ENCODE results near the gene UBN1. TPM values are rescaled to one million over a fixed set of nuclear protein-coding genes. Genes with fewer than 3 reads are reported as not detected.
A peak's percentile ranks its signal among the peaks of the same experiment; 100 is the strongest.

Gene UBN1
- total and polyA plus RNA-seq, 2 of the 13 experiments (the other 11 are each of a cell fraction or from before 2014, with no cell fraction given): 10.6 to 23.5 TPM

GRCh38 chr16:4894276-4895150 lies 47.2 kb downstream of the UBN1 start:
- no peaks in the 10 kb centered on the region for H3K9me3 ChIP-seq (ENCODE audit: low read length)
- ATAC-seq: peak; percentile 23
- no peak for FAIRE-seq
- DNase-seq (ENCODE audit: low spot score): no peak
- no peaks in the 10 kb centered on the region for H4K20me1 ChIP-seq (ENCODE audit: insufficient read depth, low read length)
- H3K9ac ChIP-seq (ENCODE audit: insufficient read depth, low read depth, low read length): no peak overlapping the region
- ChIA-PET CTCF (ENCODE audit: low intra/inter-chr PET ratio, low total read pairs) (no interaction called here), POLR2A (no interaction called here)
- no peaks in the 10 kb centered on the region for H3K27me3 ChIP-seq (ENCODE audit: control insufficient read depth in 1 of 2, insufficient read depth in 2 of 2, low read length in 2 of 2)
- in situ Hi-C loops (cut with HindIII; ENCODE audit: extremely low pct_ligation_motif_present, low pct_unique_long_range_greater_than_20kb): no loop called here
- H3K79me2 ChIP-seq (ENCODE audit: insufficient read depth, low read length): no peaks in the 10 kb centered on the region
- no peak overlapping the region for H3K4me2 ChIP-seq (ENCODE audit: low read depth, low read length)
- intact Hi-C loops (cut with micrococcal nuclease; ENCODE audit: unreplicated experiment): no loop called here
- no peaks in the 10 kb centered on the region; a peak in 2 of 5 replicates for H3K36me3 ChIP-seq (replicated peaks in 1 of 2; ENCODE audit: control insufficient read depth in 1 of 2, insufficient read depth in 2 of 2, low read length in 2 of 2)
- TF ChIP-seq ZBTB39 (CRISPR knock-in tag; IDR thresholded peaks at IDR 0.05) (no peak), KLF16 (CRISPR knock-in tag; IDR thresholded peaks at IDR 0.05) (no peak), USF2 (IDR thresholded peaks at IDR 0.05; ENCODE audit: low read depth, low read length) (0 out of 2 replicates have a peak, but pooled peaks have one; percentile 9), USF2 (CRISPR knock-in tag; IDR thresholded peaks at IDR 0.05; ENCODE audit: borderline replicate concordance) (no peak; the same call in 1 of the 2 replicates), ZNF234 (CRISPR knock-in tag; conservative IDR thresholded peaks at IDR 0.05) (no peak), ZMYM3 (CRISPR knock-in tag; IDR thresholded peaks at IDR 0.05) (no peak), ZSCAN31 (CRISPR knock-in tag; IDR thresholded peaks at IDR 0.05; ENCODE audit: low read depth) (no peak), NAIF1 (CRISPR knock-in tag; IDR thresholded peaks at IDR 0.05; ENCODE audit: borderline replicate concordance) (no peak), NFYB (CRISPR knock-in tag; IDR thresholded peaks at IDR 0.05) (peak; percentile 59), HIC2 (CRISPR knock-in tag; IDR thresholded peaks at IDR 0.05; ENCODE audit: low read depth) (no peak)
- H3K27ac ChIP-seq (ENCODE audit: extremely low read length, insufficient read depth, low read length): no peak overlapping the region
- H3K4me1 ChIP-seq (ENCODE audit: insufficient read depth, low read length): no peaks in the 10 kb centered on the region
- no TSS peak for BruUV-seq (replicated peaks)
- WGBS (ENCODE audit: low lambda C conversion rate): 95% methylated on average over 3 of the region's 22 CpGs
- no peak overlapping the region for H3K4me3 ChIP-seq (replicated peaks in 1 of 3; ENCODE audit: insufficient read depth in 1 of 3, low read depth in 2 of 3, low read length in 3 of 3)
- H2AFZ ChIP-seq (ENCODE audit: low read length): no peak overlapping the region

All from HepG2 (cell line).